ENCODE data around the gene TRPM3.

The TRPM3 gene

GRCh38 chr9:70495514-70495913 lies 625.9 kb downstream of the TRPM3 start:
- DNase-seq: no peak

GRCh38 chr9:70494221-70494620 lies 627.2 kb downstream of the TRPM3 start:
- no peak for DNase-seq

GRCh38 chr9:70493029-70493428 lies 628.4 kb downstream of the TRPM3 start:
- DNase-seq: no peak

- no peak for DNase-seq
Measured at GRCh38 chr9:70492319-70492777, 629.1 kb downstream of the TRPM3 start.

- DNase-seq: no peak
Measured at GRCh38 chr9:70491426-70492318, 629.7 kb downstream of the TRPM3 start.

GRCh38 chr9:70490478-70490877 lies 630.9 kb downstream of the TRPM3 start:
- peak; percentile 18 for DNase-seq

GRCh38 chr9:70488793-70489105 lies 632.7 kb downstream of the TRPM3 start:
- DNase-seq: no peak

GRCh38 chr9:70488098-70488792 lies 633.2 kb downstream of the TRPM3 start:
- no peak for DNase-seq

- DNase-seq: no peak
Measured at GRCh38 chr9:70486127-70486526, 635.3 kb downstream of the TRPM3 start.

- DNase-seq: no peak
Measured at GRCh38 chr9:70485273-70485858, 636.1 kb downstream of the TRPM3 start.

- DNase-seq: peak; percentile 62
Measured at GRCh38 chr9:70484232-70485130, 636.9 kb downstream of the TRPM3 start.

- DNase-seq: no peak
Measured at GRCh38 chr9:70481471-70481870, 640.0 kb downstream of the TRPM3 start.

- no peak for DNase-seq
Measured at GRCh38 chr9:70480405-70480980, 640.9 kb downstream of the TRPM3 start.

GRCh38 chr9:70479880-70480291 lies 641.5 kb downstream of the TRPM3 start:
- DNase-seq: no peak

Measured in CD4-positive, alpha-beta T cell treated with Interleukin-21 for 1 hour (primary cell).